ENCODE data around the gene RALGAPA2.

- TF ChIP-seq CTCF (IDR thresholded peaks at IDR 0.05 in 8 of 11, conservative IDR thresholded peaks at IDR 0.05 in 3 of 11) (no peak), POLR2A (IDR thresholded peaks at IDR 0.05) (no peak), POLR2AphosphoS5 (IDR thresholded peaks at IDR 0.05) (no peak)
Observed at GRCh38 chr20:20699144-20699543, 13.3 kb downstream of the RALGAPA2 start.

All from spleen (tissue), 7 donors.